K562 (cell line): ENCODE measurements around the gene VSTM5. TPM values are rescaled to one million over a fixed set of nuclear protein-coding genes. Genes with fewer than 3 reads are reported as not detected.
A peak's percentile ranks its signal among the peaks of the same experiment; 100 is the strongest.

Source experiments
- CBX1 ChIP-seq: sonication (generic); IDR thresholded peaks from 2 replicates; pipeline ENCODE4 v1.6.1; 2016; ENCODE audit warnings: antibody characterized with exemption, low read depth, mild to moderate bottlenecking
- CEBPB ChIP-seq: fragments of 450-650 bp; IDR thresholded peaks from 2 replicates; pipeline ENCODE4 v1.6.1; 2016; ENCODE audit warnings: missing genetic modification characterization, missing compliant biosample characterization
- EHMT2 ChIP-seq: fragments of 450-650 bp; IDR thresholded peaks from 2 replicates; pipeline ENCODE4 v1.6.1; 2018; ENCODE audit warnings: antibody characterized with exemption
- EZH2 ChIP-seq: IDR thresholded peaks from 2 replicates; pipeline ENCODE4 v1.6.1; 2012; ENCODE audit warnings: low read depth, mild to moderate bottlenecking, inconsistent platforms, low read length, borderline replicate concordance
- HDAC1 ChIP-seq, 2 experiments: fragments of 450-650 bp; IDR thresholded peaks; 2 replicates each; pipeline ENCODE4 v1.6.1; 2016 to 2017; ENCODE audit warnings: inconsistent platforms in 1 of 2, mild to moderate bottlenecking in 1 of 2, moderate library complexity in 1 of 2
- MTA3 ChIP-seq: fragments of 450-650 bp; formaldehyde crosslinking; IDR thresholded peaks from 2 replicates; pipeline ENCODE4 v1.6.1; 2017; ENCODE audit warnings: mild to moderate bottlenecking, borderline replicate concordance
- MYBL2 ChIP-seq, 2 experiments: fragments of 450-650 bp in 1 of 2; sonication (generic) in 1 of 2; formaldehyde crosslinking in 1 of 2; IDR thresholded peaks; 2 replicates each; pipeline versions ENCODE4 v1.6.1 to v1.8.1; 2017 to 2022; ENCODE audit warnings: borderline replicate concordance in 1 of 2, inconsistent platforms in 1 of 2, low read depth in 1 of 2, mild to moderate bottlenecking in 1 of 2, missing genetic modification reagents in 1 of 2, moderate library complexity in 1 of 2
- MYC ChIP-seq, 2 experiments: fragments of 250-450 bp in 1 of 2; sonication (Bioruptor Pico) in 1 of 2; IDR thresholded peaks; 2 replicates each; pipeline versions ENCODE4 v1.5.1 to v1.6.1; 2012 to 2021; ENCODE audit warnings: low read depth in 2 of 2, borderline replicate concordance in 1 of 2, improper control_type of control experiment in 1 of 2, low read length in 1 of 2, mild to moderate bottlenecking in 1 of 2, moderate library complexity in 1 of 2
- NEUROD1 ChIP-seq: fragments of 150-350 bp; IDR thresholded peaks from 2 replicates; pipeline ENCODE4 v1.6.1; 2014; ENCODE audit warnings: borderline replicate concordance, low read length, low read depth; ENCODE audit not compliant: partially characterized antibody
- PHF21A ChIP-seq: fragments of 450-650 bp; IDR thresholded peaks from 2 replicates; pipeline ENCODE4 v1.6.1; 2017; ENCODE audit warnings: low read depth, borderline replicate concordance
- PTBP1 ChIP-seq: fragments of 200-400 bp; formaldehyde crosslinking; IDR thresholded peaks from 2 replicates; pipeline ENCODE4 v1.6.1; 2017; ENCODE audit warnings: low read depth, low read length
- RFX5 ChIP-seq: IDR thresholded peaks from 2 replicates; pipeline ENCODE4 v1.6.1; 2011; ENCODE audit warnings: low read depth, mild to moderate bottlenecking, improper control_type of control experiment, low read length
- polyA plus RNA-seq, 8 experiments: library from polyadenylated mRNA; depleted of rRNA in 4 of 8; stranded (reverse) in 5 of 8; unstranded in 3 of 8; fragments of >200 nt; fragmentation: Nextera tagmentation in 2 of 8; fragmentation: Illumina TruSeq in 1 of 8; extraction: Ambion mirVana in 2 of 8; extraction: Trizol in 1 of 8; gene quantifications; 2 replicates each; pipeline versions ENCODE4 v1.2.1 to v1.2.3, GENCODE V29; 2011 to 2014; ENCODE audit warnings: inconsistent platforms in 1 of 8, missing spikeins in 1 of 8
- total RNA-seq, 7 experiments: library from RNA; depleted of rRNA in 6 of 7; stranded (reverse); fragments of >200 nt in 6 of 7; fragmentation: Illumina TruSeq in 2 of 7; extraction: Trizol in 2 of 7; gene quantifications; 2 replicates each; pipeline versions ENCODE4 v1.2.1 to v1.2.3, GENCODE V29; 2011 to 2021; ENCODE audit warnings: low replicate concordance in 1 of 7
- TF ChIP-seq, protein P1 (sequence below): fragments of 450-650 bp; IDR thresholded peaks from one replicate; pipeline ENCODE4 v1.6.1; 2018; ENCODE audit warnings: mild to moderate bottlenecking, moderate library complexity; ENCODE audit not compliant: partially characterized antibody
- TF ChIP-seq, protein P2 (sequence below): fragments of 450-650 bp; IDR thresholded peaks from 2 replicates; pipeline ENCODE4 v1.6.1; 2018; ENCODE audit not compliant: partially characterized antibody
- TF ChIP-seq, protein P3 (sequence below): fragments of 250-450 bp; sonication (Bioruptor Pico); IDR thresholded peaks from 2 replicates; pipeline ENCODE4 v1.6.1; 2021; ENCODE audit warnings: mild to moderate bottlenecking
- TF ChIP-seq, protein P4 (sequence below): fragments of 250-450 bp; sonication (Bioruptor Pico); IDR thresholded peaks from 2 replicates; pipeline ENCODE4 v1.4.0; 2020; ENCODE audit warnings: mild to moderate bottlenecking

The VSTM5 gene
- total and polyA plus RNA-seq, 9 of the 15 experiments (the other 6 are each of a cell fraction or from before 2014, with no cell fraction given), result 0.01 TPM; not detected in 8

DNA sequence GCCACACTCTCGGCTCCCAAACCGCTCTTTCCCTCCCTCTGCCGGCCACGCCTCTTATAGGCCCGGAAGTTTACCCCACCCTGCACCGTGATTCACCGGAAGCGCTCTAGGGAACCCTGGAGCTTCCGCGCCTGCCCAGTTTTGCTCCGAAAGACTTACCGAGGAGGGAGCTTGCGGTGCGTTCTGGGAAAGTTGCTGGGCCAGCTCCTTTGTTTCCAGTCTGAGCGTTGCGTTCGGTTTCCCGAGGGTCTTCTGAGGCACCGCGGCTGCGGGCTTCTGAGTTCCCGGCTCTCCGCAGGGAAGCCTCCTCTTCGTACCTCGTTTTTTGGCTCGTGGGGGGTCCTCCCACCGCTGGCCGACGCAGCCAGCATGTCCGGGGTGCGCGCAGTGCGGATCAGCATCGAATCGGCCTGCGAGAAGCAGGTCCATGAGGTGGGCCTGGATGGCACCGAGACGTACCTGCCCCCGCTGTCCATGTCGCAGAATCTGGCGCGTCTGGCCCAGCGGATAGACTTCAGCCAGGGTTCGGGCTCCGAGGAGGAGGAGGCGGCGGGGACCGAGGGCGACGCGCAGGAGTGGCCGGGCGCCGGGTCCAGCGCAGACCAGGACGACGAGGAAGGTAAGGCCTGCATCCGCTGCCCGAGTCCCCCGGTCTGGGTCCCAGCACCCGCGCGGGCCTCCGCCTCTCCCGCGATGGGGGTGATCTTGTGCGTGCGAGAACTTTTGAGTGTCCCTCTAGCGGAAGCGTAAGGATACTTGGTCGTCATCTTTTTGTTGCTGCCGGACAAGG lies 66.1 kb downstream of the VSTM5 start, which contains the start of gene MED17 (continued):
- TF ChIP-seq, protein P1, sequence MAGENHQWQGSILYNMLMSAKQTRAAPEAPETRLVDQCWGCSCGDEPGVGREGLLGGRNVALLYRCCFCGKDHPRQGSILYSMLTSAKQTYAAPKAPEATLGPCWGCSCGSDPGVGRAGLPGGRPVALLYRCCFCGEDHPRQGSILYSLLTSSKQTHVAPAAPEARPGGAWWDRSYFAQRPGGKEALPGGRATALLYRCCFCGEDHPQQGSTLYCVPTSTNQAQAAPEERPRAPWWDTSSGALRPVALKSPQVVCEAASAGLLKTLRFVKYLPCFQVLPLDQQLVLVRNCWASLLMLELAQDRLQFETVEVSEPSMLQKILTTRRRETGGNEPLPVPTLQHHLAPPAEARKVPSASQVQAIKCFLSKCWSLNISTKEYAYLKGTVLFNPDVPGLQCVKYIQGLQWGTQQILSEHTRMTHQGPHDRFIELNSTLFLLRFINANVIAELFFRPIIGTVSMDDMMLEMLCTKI, result no peak
- TF ChIP-seq NEUROD1 (no peak), HDAC1 (IDR thresholded peaks at IDR 0.05) (peak in 1 of 2 experiments; percentile 58; a peak in 2 of 4 replicates), MYC (IDR thresholded peaks at IDR 0.05; ENCODE audit: low read depth, low read length) (peak; percentile 66), MYC (CRISPR knock-in tag; IDR thresholded peaks at IDR 0.05; ENCODE audit: borderline replicate concordance, low read depth) (peak; percentile 47), PHF21A (no peak), EZH2 (no peak), CBX1 (peak; percentile 46; the same call in 1 of the 2 replicates), EHMT2 (no peak), RFX5 (no peak), MTA3 (peak; percentile 43; the same call in 1 of the 2 replicates), MYBL2 (IDR thresholded peaks at IDR 0.05; ENCODE audit: low read depth) (no peak), MYBL2 (CRISPR knock-in tag; IDR thresholded peaks at IDR 0.05; ENCODE audit: borderline replicate concordance) (no peak), PTBP1 (no peak), CEBPB (tag) (no peak)
- TF ChIP-seq, protein P2, sequence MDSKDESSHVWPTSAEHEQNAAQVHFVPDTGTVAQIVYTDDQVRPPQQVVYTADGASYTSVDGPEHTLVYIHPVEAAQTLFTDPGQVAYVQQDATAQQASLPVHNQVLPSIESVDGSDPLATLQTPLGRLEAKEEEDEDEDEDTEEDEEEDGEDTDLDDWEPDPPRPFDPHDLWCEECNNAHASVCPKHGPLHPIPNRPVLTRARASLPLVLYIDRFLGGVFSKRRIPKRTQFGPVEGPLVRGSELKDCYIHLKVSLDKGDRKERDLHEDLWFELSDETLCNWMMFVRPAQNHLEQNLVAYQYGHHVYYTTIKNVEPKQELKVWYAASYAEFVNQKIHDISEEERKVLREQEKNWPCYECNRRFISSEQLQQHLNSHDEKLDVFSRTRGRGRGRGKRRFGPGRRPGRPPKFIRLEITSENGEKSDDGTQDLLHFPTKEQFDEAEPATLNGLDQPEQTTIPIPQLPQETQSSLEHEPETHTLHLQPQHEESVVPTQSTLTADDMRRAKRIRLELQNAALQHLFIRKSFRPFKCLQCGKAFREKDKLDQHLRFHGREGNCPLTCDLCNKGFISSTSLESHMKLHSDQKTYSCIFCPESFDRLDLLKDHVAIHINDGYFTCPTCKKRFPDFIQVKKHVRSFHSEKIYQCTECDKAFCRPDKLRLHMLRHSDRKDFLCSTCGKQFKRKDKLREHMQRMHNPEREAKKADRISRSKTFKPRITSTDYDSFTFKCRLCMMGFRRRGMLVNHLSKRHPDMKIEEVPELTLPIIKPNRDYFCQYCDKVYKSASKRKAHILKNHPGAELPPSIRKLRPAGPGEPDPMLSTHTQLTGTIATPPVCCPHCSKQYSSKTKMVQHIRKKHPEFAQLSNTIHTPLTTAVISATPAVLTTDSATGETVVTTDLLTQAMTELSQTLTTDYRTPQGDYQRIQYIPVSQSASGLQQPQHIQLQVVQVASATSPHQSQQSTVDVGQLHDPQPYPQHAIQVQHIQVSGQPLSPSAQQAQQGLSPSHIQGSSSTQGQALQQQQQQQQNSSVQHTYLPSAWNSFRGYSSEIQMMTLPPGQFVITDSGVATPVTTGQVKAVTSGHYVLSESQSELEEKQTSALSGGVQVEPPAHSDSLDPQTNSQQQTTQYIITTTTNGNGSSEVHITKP, result no peak
- TF ChIP-seq, protein P3, sequence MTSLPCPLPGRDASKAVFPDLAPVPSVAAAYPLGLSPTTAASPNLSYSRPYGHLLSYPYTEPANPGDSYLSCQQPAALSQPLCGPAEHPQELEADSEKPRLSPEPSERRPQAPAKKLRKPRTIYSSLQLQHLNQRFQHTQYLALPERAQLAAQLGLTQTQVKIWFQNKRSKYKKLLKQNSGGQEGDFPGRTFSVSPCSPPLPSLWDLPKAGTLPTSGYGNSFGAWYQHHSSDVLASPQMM (CRISPR knock-in tag), result no peak
- TF ChIP-seq, protein P4, sequence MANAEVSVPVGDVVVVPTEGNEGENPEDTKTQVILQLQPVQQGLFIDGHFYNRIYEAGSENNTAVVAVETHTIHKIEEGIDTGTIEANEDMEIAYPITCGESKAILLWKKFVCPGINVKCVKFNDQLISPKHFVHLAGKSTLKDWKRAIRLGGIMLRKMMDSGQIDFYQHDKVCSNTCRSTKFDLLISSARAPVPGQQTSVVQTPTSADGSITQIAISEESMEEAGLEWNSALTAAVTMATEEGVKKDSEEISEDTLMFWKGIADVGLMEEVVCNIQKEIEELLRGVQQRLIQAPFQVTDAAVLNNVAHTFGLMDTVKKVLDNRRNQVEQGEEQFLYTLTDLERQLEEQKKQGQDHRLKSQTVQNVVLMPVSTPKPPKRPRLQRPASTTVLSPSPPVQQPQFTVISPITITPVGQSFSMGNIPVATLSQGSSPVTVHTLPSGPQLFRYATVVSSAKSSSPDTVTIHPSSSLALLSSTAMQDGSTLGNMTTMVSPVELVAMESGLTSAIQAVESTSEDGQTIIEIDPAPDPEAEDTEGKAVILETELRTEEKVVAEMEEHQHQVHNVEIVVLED (CRISPR knock-in tag), result peak; percentile 78
